Retina (tissue), 1 donor: ENCODE results near the gene ST7.

Experiments
- DNase-seq: peaks from one replicate; pipeline ENCODE4 v3.0.0-alpha.2; 2016

Gene ST7

GRCh38 chr7:116979430-116979829, 26.1 kb downstream of the ST7 start:
- DNase-seq: no peak

GRCh38 chr7:116980354-116980753, 27.1 kb downstream of the ST7 start:
- DNase-seq: no peak

- no peak for DNase-seq
Measured at GRCh38 chr7:116981939-116982338, 28.6 kb downstream of the ST7 start.

- DNase-seq: no peak
Measured at GRCh38 chr7:116984511-116984910, 31.2 kb downstream of the ST7 start.

GRCh38 chr7:116984917-116985316, 31.6 kb downstream of the ST7 start:
- DNase-seq: no peak

GRCh38 chr7:116985575-116985974, 32.3 kb downstream of the ST7 start:
- no peak for DNase-seq

GRCh38 chr7:116986611-116987565, 33.6 kb downstream of the ST7 start:
- DNase-seq: no peak

- DNase-seq: no peak
Measured at GRCh38 chr7:116988363-116988989, 35.2 kb downstream of the ST7 start.

- DNase-seq: no peak
Measured at GRCh38 chr7:116990056-116990455, 36.8 kb downstream of the ST7 start.

- DNase-seq: no peak
Measured at GRCh38 chr7:116991233-116991632, 37.9 kb downstream of the ST7 start.

GRCh38 chr7:116994611-116995010, 41.3 kb downstream of the ST7 start:
- no peak for DNase-seq

- no peak for DNase-seq
Measured at GRCh38 chr7:116997972-116998371, 44.7 kb downstream of the ST7 start.

- DNase-seq: no peak
Measured at GRCh38 chr7:116998567-116999175, 45.4 kb downstream of the ST7 start.

- no peak for DNase-seq
Measured at GRCh38 chr7:116999311-116999710, 46.0 kb downstream of the ST7 start.

GRCh38 chr7:117001283-117001682, 48.0 kb downstream of the ST7 start:
- no peak for DNase-seq

- DNase-seq: no peak
Measured at GRCh38 chr7:117004899-117005298, 51.6 kb downstream of the ST7 start.

GRCh38 chr7:117005449-117005848, 52.1 kb downstream of the ST7 start:
- DNase-seq: no peak

GRCh38 chr7:117006907-117007684, 53.8 kb downstream of the ST7 start:
- DNase-seq: no peak

GRCh38 chr7:117008118-117008885, 55.0 kb downstream of the ST7 start:
- no peak for DNase-seq

- no peak for DNase-seq
Measured at GRCh38 chr7:117008886-117009531, 55.7 kb downstream of the ST7 start.

GRCh38 chr7:117009705-117010361, 56.5 kb downstream of the ST7 start:
- no peak for DNase-seq
